Measurements from ENCODE around the gene CTNND2. TPM values are rescaled to one million over a fixed set of nuclear protein-coding genes. Genes with fewer than 3 reads are reported as not detected.

Gene CTNND2
- total RNA-seq, 2 experiments from 2014 or later, result 0.20 TPM; not detected in 1

DNA sequence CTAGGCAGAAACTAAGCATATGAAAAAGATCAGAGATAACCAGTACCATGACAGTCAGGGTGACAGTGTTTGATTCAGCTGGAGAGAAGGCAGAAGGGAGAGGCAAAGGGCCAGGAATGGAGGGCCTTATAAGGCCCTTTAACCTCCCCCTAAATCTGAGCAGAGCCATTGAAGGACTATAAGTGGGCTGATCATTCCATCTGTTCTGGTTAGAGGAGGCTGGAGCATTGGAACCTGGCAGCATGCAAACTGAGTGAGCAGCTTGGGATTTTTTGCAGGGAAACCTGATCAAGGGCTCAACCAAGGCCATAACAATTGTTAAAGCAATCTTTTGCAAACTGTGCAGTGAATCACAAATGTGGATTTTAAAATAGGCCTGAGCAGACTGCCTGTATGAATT is 968.7 kb downstream of the CTNND2 start:
- ChIA-PET POLR2A (no interaction called here), CTCF (no interaction called here)
- H3K27me3 ChIP-seq (ENCODE audit: control insufficient read depth in 1 of 2, insufficient read depth in 2 of 2, low read length in 2 of 2), result no peaks in the 10 kb centered on the region
- Mint-ChIP-seq H3K27ac (no peak overlapping the region), H3K4me3 (no peak overlapping the region), H3K27me3 (peaks cover 5% of the 10 kb centered on the region), H3K36me3 (ENCODE audit: low read depth) (no peaks in the 10 kb centered on the region), H3K4me1 (ENCODE audit: low read depth) (no peaks in the 10 kb centered on the region), H3K9me3 (no peaks in the 10 kb centered on the region)
- H3K4me3 ChIP-seq (ENCODE audit: low read length), result no peak overlapping the region
- no peak overlapping the region for H3K27ac ChIP-seq (ENCODE audit: low read depth in 1 of 2, low read length in 2 of 2)
- intact Hi-C loops (cut with DNase I, micrococcal nuclease), result no loop called here
- H3K36me3 ChIP-seq (ENCODE audit: insufficient read depth, low read length), result no peaks in the 10 kb centered on the region
- ATAC-seq (ENCODE audit: poor library complexity), result no peak
- no peaks in the 10 kb centered on the region for H3K4me1 ChIP-seq (ENCODE audit: insufficient read depth, low read length)
- DNase-seq, result no peak
- TF ChIP-seq, protein P1, sequence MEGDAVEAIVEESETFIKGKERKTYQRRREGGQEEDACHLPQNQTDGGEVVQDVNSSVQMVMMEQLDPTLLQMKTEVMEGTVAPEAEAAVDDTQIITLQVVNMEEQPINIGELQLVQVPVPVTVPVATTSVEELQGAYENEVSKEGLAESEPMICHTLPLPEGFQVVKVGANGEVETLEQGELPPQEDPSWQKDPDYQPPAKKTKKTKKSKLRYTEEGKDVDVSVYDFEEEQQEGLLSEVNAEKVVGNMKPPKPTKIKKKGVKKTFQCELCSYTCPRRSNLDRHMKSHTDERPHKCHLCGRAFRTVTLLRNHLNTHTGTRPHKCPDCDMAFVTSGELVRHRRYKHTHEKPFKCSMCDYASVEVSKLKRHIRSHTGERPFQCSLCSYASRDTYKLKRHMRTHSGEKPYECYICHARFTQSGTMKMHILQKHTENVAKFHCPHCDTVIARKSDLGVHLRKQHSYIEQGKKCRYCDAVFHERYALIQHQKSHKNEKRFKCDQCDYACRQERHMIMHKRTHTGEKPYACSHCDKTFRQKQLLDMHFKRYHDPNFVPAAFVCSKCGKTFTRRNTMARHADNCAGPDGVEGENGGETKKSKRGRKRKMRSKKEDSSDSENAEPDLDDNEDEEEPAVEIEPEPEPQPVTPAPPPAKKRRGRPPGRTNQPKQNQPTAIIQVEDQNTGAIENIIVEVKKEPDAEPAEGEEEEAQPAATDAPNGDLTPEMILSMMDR (IDR thresholded peaks at IDR 0.05), result no peak
- H3K9me3 ChIP-seq (ENCODE audit: control insufficient read depth in 1 of 2, insufficient read depth in 1 of 2, low read length in 2 of 2), result no peaks in the 10 kb centered on the region

DNA sequence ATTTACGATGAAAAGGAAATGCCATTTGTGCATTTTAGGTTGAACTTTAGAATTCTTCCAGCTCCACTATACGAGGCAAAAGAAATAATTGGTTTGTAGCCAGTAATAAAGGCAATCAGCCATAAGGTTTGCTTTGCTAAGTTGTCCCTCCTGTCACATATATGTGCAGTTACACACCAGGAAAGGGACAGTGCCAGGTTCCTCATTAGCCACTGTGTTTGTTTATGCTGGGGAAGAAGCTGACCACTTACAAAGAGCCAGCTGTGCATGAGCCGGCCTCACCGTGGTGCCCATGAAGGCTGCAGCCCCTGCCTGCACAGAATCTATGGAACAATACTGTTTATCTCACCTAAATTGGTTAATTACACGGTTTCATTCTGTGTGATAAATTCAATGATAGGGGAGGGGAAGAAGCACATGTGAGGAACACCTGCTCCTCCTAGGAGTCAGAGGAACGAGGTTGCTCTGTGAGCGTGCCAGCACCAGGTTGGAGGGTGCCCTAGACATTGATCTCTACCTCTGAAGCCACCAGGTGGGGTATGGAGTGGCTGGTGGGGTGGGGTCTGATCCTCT is 969.4 kb downstream of the CTNND2 start:
- intact Hi-C loops (cut with DNase I, micrococcal nuclease), result no loop called here

DNA sequence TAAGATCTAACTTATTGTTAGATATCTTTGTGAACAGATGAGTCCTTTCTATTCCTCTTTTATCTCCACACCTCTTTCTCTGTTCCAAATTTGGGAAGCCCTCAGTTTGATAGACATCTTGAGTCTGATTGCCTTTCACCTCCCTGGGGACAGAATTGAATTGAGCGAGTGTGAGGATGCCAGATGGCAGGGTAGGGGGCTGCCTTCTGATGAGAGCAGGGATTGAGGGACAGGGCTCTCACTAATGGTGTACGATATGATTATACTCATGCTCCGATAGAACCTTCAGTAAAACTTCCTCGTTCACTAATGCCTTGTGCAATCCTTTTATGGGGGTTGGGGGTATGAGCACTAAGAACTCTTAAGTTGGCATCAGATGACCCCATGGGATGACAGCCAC is 971.1 kb downstream of the CTNND2 start:
- Histone ChIP-seq H3K27me3 (ENCODE audit: control insufficient read depth in 1 of 2, insufficient read depth in 2 of 2, low read length in 2 of 2) (no peaks in the 10 kb centered on the region), H3K9me3 (ENCODE audit: control insufficient read depth in 1 of 2, insufficient read depth in 1 of 2, low read length in 2 of 2) (no peaks in the 10 kb centered on the region), H3K4me3 (ENCODE audit: low read length) (no peak overlapping the region), H3K27ac (ENCODE audit: low read depth in 1 of 2, low read length in 2 of 2) (no peak overlapping the region), H3K4me1 (ENCODE audit: insufficient read depth, low read length) (no peaks in the 10 kb centered on the region), H3K36me3 (ENCODE audit: insufficient read depth, low read length) (no peaks in the 10 kb centered on the region)
- no peak overlapping the region for H3K27ac Mint-ChIP-seq
- peaks cover 3% of the 10 kb centered on the region for H3K9me3 Mint-ChIP-seq
- peaks cover 5% of the 10 kb centered on the region for H3K27me3 Mint-ChIP-seq
- no peaks in the 10 kb centered on the region for H3K36me3 Mint-ChIP-seq (ENCODE audit: low read depth)
- ATAC-seq (ENCODE audit: poor library complexity), result no peak
- TF ChIP-seq, protein P1 (IDR thresholded peaks at IDR 0.05), result no peak
- no peaks in the 10 kb centered on the region for H3K4me1 Mint-ChIP-seq (ENCODE audit: low read depth)
- DNase-seq, result no peak
- H3K4me3 Mint-ChIP-seq, result no peak overlapping the region
- CTCF ChIA-PET, result no interaction called here
- POLR2A ChIA-PET, result no interaction called here
- intact Hi-C loops (cut with DNase I, micrococcal nuclease), result no loop called here

More for the DNA sequence above, 969.4 kb downstream of the CTNND2 start:
- no peaks in the 10 kb centered on the region for H3K36me3 ChIP-seq (ENCODE audit: insufficient read depth, low read length)
- ATAC-seq (ENCODE audit: poor library complexity) (no peak), DNase-seq (no peak)
- Mint-ChIP-seq H3K27me3 (peaks cover 5% of the 10 kb centered on the region), H3K36me3 (ENCODE audit: low read depth) (no peaks in the 10 kb centered on the region), H3K27ac (no peak overlapping the region), H3K9me3 (peaks cover 3% of the 10 kb centered on the region), H3K4me1 (ENCODE audit: low read depth) (no peaks in the 10 kb centered on the region), H3K4me3 (no peak overlapping the region)
- no peaks in the 10 kb centered on the region for H3K27me3 ChIP-seq (ENCODE audit: control insufficient read depth in 1 of 2, insufficient read depth in 2 of 2, low read length in 2 of 2)
- H3K9me3 ChIP-seq (ENCODE audit: control insufficient read depth in 1 of 2, insufficient read depth in 1 of 2, low read length in 2 of 2), result no peaks in the 10 kb centered on the region
- no peak overlapping the region for H3K4me3 ChIP-seq (ENCODE audit: low read length)
- no peak overlapping the region for H3K27ac ChIP-seq (ENCODE audit: low read depth in 1 of 2, low read length in 2 of 2)
- TF ChIP-seq, protein P1 (IDR thresholded peaks at IDR 0.05), result no peak
- POLR2A ChIA-PET, result no interaction called here
- no peaks in the 10 kb centered on the region for H3K4me1 ChIP-seq (ENCODE audit: insufficient read depth, low read length)
- CTCF ChIA-PET, result no interaction called here

Data from CD4-positive, alpha-beta T cell (primary cell).